WTC11 (cell line): ENCODE measurements around the gene RRAD.

ENCODE experiments used
- MYBL2 ChIP-seq: sonication (generic); formaldehyde crosslinking; IDR thresholded peaks from 2 replicates; pipeline ENCODE4 v1.8.1; 2023; ENCODE audit warnings: mild to moderate bottlenecking, moderate library complexity, missing genetic modification reagents
- PRRX2 ChIP-seq: fragments of 250-450 bp; sonication (Bioruptor Pico); IDR thresholded peaks from 2 replicates; pipeline ENCODE4 v1.8.0; 2021; ENCODE audit warnings: mild to moderate bottlenecking
- ZNF263 ChIP-seq: sonication (generic); formaldehyde crosslinking; IDR thresholded peaks from 2 replicates; pipeline ENCODE4 v1.8.1; 2022; ENCODE audit warnings: low read depth, mild to moderate bottlenecking, moderate library complexity, missing genetic modification reagents
- TF ChIP-seq, protein P1 (sequence below): fragments of 200-600 bp; IDR thresholded peaks from 2 replicates; pipeline ENCODE4 v1.8.0; 2022; ENCODE audit warnings: antibody characterized with exemption
- TF ChIP-seq, protein P2 (sequence below): sonication (generic); formaldehyde crosslinking; IDR thresholded peaks from 2 replicates; pipeline ENCODE4 v1.8.1; 2022; ENCODE audit warnings: low read depth, missing genetic modification reagents, borderline replicate concordance
- TF ChIP-seq, protein P3 (sequence below): sonication (generic); formaldehyde crosslinking; IDR thresholded peaks from 2 replicates; pipeline ENCODE4 v1.8.0; 2022; ENCODE audit warnings: mild to moderate bottlenecking, missing genetic modification reagents

DNA sequence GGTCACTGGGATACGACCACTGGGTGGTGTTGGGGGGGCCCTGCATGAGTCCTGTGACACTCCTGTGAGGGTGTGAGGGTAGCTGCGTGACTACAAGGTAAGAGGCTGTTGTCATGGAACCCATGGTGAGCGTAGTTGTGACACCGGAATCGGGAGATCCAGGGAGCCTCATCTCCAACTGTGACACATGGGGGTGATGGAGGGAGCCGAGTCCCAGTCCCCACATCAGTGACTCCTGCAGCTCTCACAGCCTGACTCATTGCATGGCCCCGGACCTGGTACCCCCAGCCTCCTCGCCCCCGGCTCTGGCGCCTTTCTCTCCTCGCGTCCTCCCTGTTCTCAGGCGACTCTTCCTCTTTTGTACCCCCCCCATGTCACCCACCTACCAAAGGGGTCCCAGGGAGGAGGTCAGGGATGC, 20.9 kb downstream of the RRAD start:
- TF ChIP-seq, protein P1, sequence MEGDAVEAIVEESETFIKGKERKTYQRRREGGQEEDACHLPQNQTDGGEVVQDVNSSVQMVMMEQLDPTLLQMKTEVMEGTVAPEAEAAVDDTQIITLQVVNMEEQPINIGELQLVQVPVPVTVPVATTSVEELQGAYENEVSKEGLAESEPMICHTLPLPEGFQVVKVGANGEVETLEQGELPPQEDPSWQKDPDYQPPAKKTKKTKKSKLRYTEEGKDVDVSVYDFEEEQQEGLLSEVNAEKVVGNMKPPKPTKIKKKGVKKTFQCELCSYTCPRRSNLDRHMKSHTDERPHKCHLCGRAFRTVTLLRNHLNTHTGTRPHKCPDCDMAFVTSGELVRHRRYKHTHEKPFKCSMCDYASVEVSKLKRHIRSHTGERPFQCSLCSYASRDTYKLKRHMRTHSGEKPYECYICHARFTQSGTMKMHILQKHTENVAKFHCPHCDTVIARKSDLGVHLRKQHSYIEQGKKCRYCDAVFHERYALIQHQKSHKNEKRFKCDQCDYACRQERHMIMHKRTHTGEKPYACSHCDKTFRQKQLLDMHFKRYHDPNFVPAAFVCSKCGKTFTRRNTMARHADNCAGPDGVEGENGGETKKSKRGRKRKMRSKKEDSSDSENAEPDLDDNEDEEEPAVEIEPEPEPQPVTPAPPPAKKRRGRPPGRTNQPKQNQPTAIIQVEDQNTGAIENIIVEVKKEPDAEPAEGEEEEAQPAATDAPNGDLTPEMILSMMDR = no peak
- TF ChIP-seq, protein P2, sequence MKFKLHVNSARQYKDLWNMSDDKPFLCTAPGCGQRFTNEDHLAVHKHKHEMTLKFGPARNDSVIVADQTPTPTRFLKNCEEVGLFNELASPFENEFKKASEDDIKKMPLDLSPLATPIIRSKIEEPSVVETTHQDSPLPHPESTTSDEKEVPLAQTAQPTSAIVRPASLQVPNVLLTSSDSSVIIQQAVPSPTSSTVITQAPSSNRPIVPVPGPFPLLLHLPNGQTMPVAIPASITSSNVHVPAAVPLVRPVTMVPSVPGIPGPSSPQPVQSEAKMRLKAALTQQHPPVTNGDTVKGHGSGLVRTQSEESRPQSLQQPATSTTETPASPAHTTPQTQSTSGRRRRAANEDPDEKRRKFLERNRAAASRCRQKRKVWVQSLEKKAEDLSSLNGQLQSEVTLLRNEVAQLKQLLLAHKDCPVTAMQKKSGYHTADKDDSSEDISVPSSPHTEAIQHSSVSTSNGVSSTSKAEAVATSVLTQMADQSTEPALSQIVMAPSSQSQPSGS (CRISPR knock-in tag) = no peak
- no peak for TF ChIP-seq ZNF263 (CRISPR knock-in tag)
- no peak for TF ChIP-seq PRRX2
- no peak for TF ChIP-seq MYBL2 (CRISPR knock-in tag)
- TF ChIP-seq, protein P3, sequence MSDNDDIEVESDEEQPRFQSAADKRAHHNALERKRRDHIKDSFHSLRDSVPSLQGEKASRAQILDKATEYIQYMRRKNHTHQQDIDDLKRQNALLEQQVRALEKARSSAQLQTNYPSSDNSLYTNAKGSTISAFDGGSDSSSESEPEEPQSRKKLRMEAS (CRISPR knock-in tag) = no peak
